Measurements from ENCODE around the gene BIVM. TPM values are rescaled to one million over a fixed set of nuclear protein-coding genes. Genes with fewer than 3 reads are reported as not detected.

Gene BIVM
- total and polyA plus RNA-seq, 9 donors, result 25.2 to 36.7 (median 29.3) TPM

GRCh38 chr13:102854675-102855074, 55.8 kb downstream of the BIVM start:
- peaks cover 35% of the 10 kb centered on the region for H3K36me3 ChIP-seq (ENCODE audit: control insufficient read depth, insufficient read depth, low read length)
- no peaks in the 10 kb centered on the region for H3K4me1 ChIP-seq (ENCODE audit: control insufficient read depth, insufficient read depth, low read length)
- no peak overlapping the region for H3K27ac ChIP-seq (ENCODE audit: low read length)
- no peak for DNase-seq
- no peaks in the 10 kb centered on the region for H3K27me3 ChIP-seq (ENCODE audit: control insufficient read depth, insufficient read depth, low read length)
- 67% methylated on average over 2 of the region's 7 CpGs for WGBS (ENCODE audit: insufficient coverage)
- H3K4me3 ChIP-seq (ENCODE audit: low read length), result no peak overlapping the region
- H3K9me3 ChIP-seq (replicated peaks; ENCODE audit: control insufficient read depth, low read depth, low read length), result no peaks in the 10 kb centered on the region

- Histone ChIP-seq H3K27ac (ENCODE audit: low read length) (no peak overlapping the region), H3K4me3 (ENCODE audit: low read length) (no peak overlapping the region), H3K27me3 (ENCODE audit: control insufficient read depth, insufficient read depth, low read length) (no peaks in the 10 kb centered on the region), H3K36me3 (ENCODE audit: control insufficient read depth, insufficient read depth, low read length) (peaks cover 44% of the 10 kb centered on the region), H3K4me1 (ENCODE audit: control insufficient read depth, insufficient read depth, low read length) (no peaks in the 10 kb centered on the region), H3K9me3 (replicated peaks; ENCODE audit: control insufficient read depth, low read depth, low read length) (no peaks in the 10 kb centered on the region)
- 77% methylated on average over 4 of the region's 6 CpGs for WGBS (ENCODE audit: insufficient coverage)
- no peak for DNase-seq
These were observed 57.6 kb downstream of the BIVM start for GRCh38 chr13:102856557-102856956.

- DNase-seq, result peak; percentile 42
- H3K36me3 ChIP-seq (ENCODE audit: control insufficient read depth, insufficient read depth, low read length), result peaks cover 66% of the 10 kb centered on the region
- 83% methylated on average over 12 of the region's 13 CpGs for WGBS (ENCODE audit: insufficient coverage)
- H3K9me3 ChIP-seq (replicated peaks; ENCODE audit: control insufficient read depth, low read depth, low read length), result peaks cover 2% of the 10 kb centered on the region
- H3K4me1 ChIP-seq (ENCODE audit: control insufficient read depth, insufficient read depth, low read length), result peaks cover 5% of the 10 kb centered on the region
- H3K27me3 ChIP-seq (ENCODE audit: control insufficient read depth, insufficient read depth, low read length), result no peaks in the 10 kb centered on the region
- H3K27ac ChIP-seq (ENCODE audit: low read length), result no peak overlapping the region
- H3K4me3 ChIP-seq (ENCODE audit: low read length), result no peak overlapping the region
These were observed 63.8 kb downstream of the BIVM start for GRCh38 chr13:102862624-102863210.

GRCh38 chr13:102863590-102863989, 64.7 kb downstream of the BIVM start:
- no peak for DNase-seq
- Histone ChIP-seq H3K4me1 (ENCODE audit: control insufficient read depth, insufficient read depth, low read length) (peaks cover 5% of the 10 kb centered on the region), H3K27me3 (ENCODE audit: control insufficient read depth, insufficient read depth, low read length) (no peaks in the 10 kb centered on the region), H3K9me3 (replicated peaks; ENCODE audit: control insufficient read depth, low read depth, low read length) (peaks cover 2% of the 10 kb centered on the region), H3K4me3 (ENCODE audit: low read length) (no peak overlapping the region), H3K27ac (ENCODE audit: low read length) (no peak overlapping the region), H3K36me3 (ENCODE audit: control insufficient read depth, insufficient read depth, low read length) (peaks cover 69% of the 10 kb centered on the region)
- 75% methylated on average over 2 of the region's 4 CpGs for WGBS (ENCODE audit: insufficient coverage)

- Histone ChIP-seq H3K4me1 (ENCODE audit: control insufficient read depth, insufficient read depth, low read length) (peaks cover 2% of the 10 kb centered on the region), H3K4me3 (ENCODE audit: low read length) (no peak overlapping the region), H3K27me3 (ENCODE audit: control insufficient read depth, insufficient read depth, low read length) (no peaks in the 10 kb centered on the region), H3K36me3 (ENCODE audit: control insufficient read depth, insufficient read depth, low read length) (peaks cover 54% of the 10 kb centered on the region), H3K9me3 (replicated peaks; ENCODE audit: control insufficient read depth, low read depth, low read length) (peaks cover 2% of the 10 kb centered on the region), H3K27ac (ENCODE audit: low read length) (no peak overlapping the region)
- WGBS (ENCODE audit: insufficient coverage), result no CpG with 5 or more reads among the region's 5 CpGs
- DNase-seq, result no peak
These were observed 69.5 kb downstream of the BIVM start for GRCh38 chr13:102868366-102868936.

- 85% methylated on average over 2 of the region's 5 CpGs for WGBS (ENCODE audit: insufficient coverage)
- Histone ChIP-seq H3K4me3 (ENCODE audit: low read length) (no peak overlapping the region), H3K27ac (ENCODE audit: low read length) (no peak overlapping the region), H3K27me3 (ENCODE audit: control insufficient read depth, insufficient read depth, low read length) (no peaks in the 10 kb centered on the region), H3K4me1 (ENCODE audit: control insufficient read depth, insufficient read depth, low read length) (no peaks in the 10 kb centered on the region), H3K9me3 (replicated peaks; ENCODE audit: control insufficient read depth, low read depth, low read length) (no peaks in the 10 kb centered on the region), H3K36me3 (ENCODE audit: control insufficient read depth, insufficient read depth, low read length) (peaks cover 43% of the 10 kb centered on the region)
- no peak for DNase-seq
These were observed 71.2 kb downstream of the BIVM start for GRCh38 chr13:102869948-102870676.

GRCh38 chr13:102870677-102871415, 71.9 kb downstream of the BIVM start:
- peak; percentile 61 for DNase-seq
- no peak overlapping the region for H3K4me3 ChIP-seq (ENCODE audit: low read length)
- H3K27ac ChIP-seq (ENCODE audit: low read length), result no peak overlapping the region
- no peaks in the 10 kb centered on the region for H3K9me3 ChIP-seq (replicated peaks; ENCODE audit: control insufficient read depth, low read depth, low read length)
- no peaks in the 10 kb centered on the region for H3K4me1 ChIP-seq (ENCODE audit: control insufficient read depth, insufficient read depth, low read length)
- WGBS (ENCODE audit: insufficient coverage), result 45% methylated on average over 15 of the region's 22 CpGs
- peaks cover 46% of the 10 kb centered on the region for H3K36me3 ChIP-seq (ENCODE audit: control insufficient read depth, insufficient read depth, low read length)
- no peaks in the 10 kb centered on the region for H3K27me3 ChIP-seq (ENCODE audit: control insufficient read depth, insufficient read depth, low read length)

- WGBS (ENCODE audit: insufficient coverage), result no CpG with 5 or more reads among the region's 7 CpGs
These were observed 73.2 kb downstream of the BIVM start for GRCh38 chr13:102872131-102872530.

GRCh38 chr13:102872531-102872930, 73.6 kb downstream of the BIVM start:
- no peak overlapping the region for H3K4me3 ChIP-seq (ENCODE audit: low read length)
- no peak overlapping the region for H3K27ac ChIP-seq (ENCODE audit: low read length)
- no CpG with 5 or more reads among the region's 1 CpG for WGBS (ENCODE audit: insufficient coverage)
- peaks cover 39% of the 10 kb centered on the region for H3K36me3 ChIP-seq (ENCODE audit: control insufficient read depth, insufficient read depth, low read length)
- no peaks in the 10 kb centered on the region for H3K27me3 ChIP-seq (ENCODE audit: control insufficient read depth, insufficient read depth, low read length)
- H3K9me3 ChIP-seq (replicated peaks; ENCODE audit: control insufficient read depth, low read depth, low read length), result no peaks in the 10 kb centered on the region
- no peak for DNase-seq
- no peaks in the 10 kb centered on the region for H3K4me1 ChIP-seq (ENCODE audit: control insufficient read depth, insufficient read depth, low read length)

More at GRCh38 chr13:102872131-102872530, 73.2 kb downstream of the BIVM start:
- Histone ChIP-seq H3K9me3 (replicated peaks; ENCODE audit: control insufficient read depth, low read depth, low read length) (no peaks in the 10 kb centered on the region), H3K4me1 (ENCODE audit: control insufficient read depth, insufficient read depth, low read length) (no peaks in the 10 kb centered on the region), H3K27me3 (ENCODE audit: control insufficient read depth, insufficient read depth, low read length) (no peaks in the 10 kb centered on the region), H3K4me3 (ENCODE audit: low read length) (no peak overlapping the region), H3K27ac (ENCODE audit: low read length) (no peak overlapping the region), H3K36me3 (ENCODE audit: control insufficient read depth, insufficient read depth, low read length) (peaks cover 43% of the 10 kb centered on the region)
- DNase-seq, result no peak

- H3K4me3 ChIP-seq (ENCODE audit: low read length), result no peak overlapping the region
- H3K27ac ChIP-seq (ENCODE audit: low read length), result no peak overlapping the region
- no peaks in the 10 kb centered on the region for H3K9me3 ChIP-seq (replicated peaks; ENCODE audit: control insufficient read depth, low read depth, low read length)
- no peak for DNase-seq
- H3K27me3 ChIP-seq (ENCODE audit: control insufficient read depth, insufficient read depth, low read length), result no peaks in the 10 kb centered on the region
- H3K4me1 ChIP-seq (ENCODE audit: control insufficient read depth, insufficient read depth, low read length), result no peaks in the 10 kb centered on the region
- no CpG with 5 or more reads among the region's 3 CpGs for WGBS (ENCODE audit: insufficient coverage)
- H3K36me3 ChIP-seq (ENCODE audit: control insufficient read depth, insufficient read depth, low read length), result peaks cover 32% of the 10 kb centered on the region
These were observed 74.7 kb downstream of the BIVM start for GRCh38 chr13:102873653-102874052.
